ENCODE results near the gene TBC1D1.
A peak's percentile ranks its signal among the peaks of the same experiment; 100 is the strongest.

TBC1D1 gene

GRCh38 chr4:38009949-38010348, 119.1 kb downstream of the TBC1D1 start:
- Histone ChIP-seq H4K12ac (ENCODE audit: low read depth, low read length) (no peak overlapping the region), H2AFZ (ENCODE audit: insufficient read depth, low read length, poor library complexity) (no peak overlapping the region), H3K27ac (ENCODE audit: low read depth, low read length) (no peak overlapping the region), H3K36me3 (ENCODE audit: control insufficient read depth in 1 of 2, insufficient read depth in 2 of 2, low read length in 2 of 2) (peaks cover 6 to 7% of the 10 kb centered on the region in 2 experiments), H4K8ac (ENCODE audit: low read depth, low read length) (no peak overlapping the region), H2AK5ac (ENCODE audit: low read length) (no peak overlapping the region), H4K91ac (ENCODE audit: low read depth, low read length) (no peak overlapping the region), H2BK5ac (ENCODE audit: low read depth, low read length, poor library complexity) (no peak overlapping the region), H2BK120ac (ENCODE audit: insufficient read depth, low read length, poor library complexity) (no peak overlapping the region), H3K4ac (ENCODE audit: low read depth, low read length) (no peak overlapping the region), H3K27me3 (ENCODE audit: insufficient read depth, low read length) (no peaks in the 10 kb centered on the region), H3K9me3 (ENCODE audit: insufficient read depth, low read depth, low read length) (peaks cover 2% of the 10 kb centered on the region), H3K4me2 (ENCODE audit: low read length) (no peak overlapping the region), H3K79me2 (ENCODE audit: control insufficient read depth, insufficient read depth, low read length, poor library complexity) (peaks cover 11% of the 10 kb centered on the region), H3K79me1 (ENCODE audit: low read length) (peaks cover 6% of the 10 kb centered on the region), H2BK12ac (ENCODE audit: low read length) (no peak overlapping the region), H3K14ac (ENCODE audit: low read length) (no peak overlapping the region), H3K23ac (ENCODE audit: low read length) (no peak overlapping the region), H3K4me3 (ENCODE audit: low read depth, low read length) (no peak overlapping the region), H3K18ac (ENCODE audit: low read length) (no peak overlapping the region), H3K9ac (ENCODE audit: low read length) (no peak overlapping the region), H3K4me1 (ENCODE audit: control insufficient read depth in 1 of 2, insufficient read depth in 2 of 2, low read length in 2 of 2) (peaks cover 6 to 15% of the 10 kb centered on the region in 2 experiments)
- no CpG with 5 or more reads among the region's 3 CpGs for WGBS (ENCODE audit: extremely low coverage, insufficient coverage, insufficient read length)
- DNase-seq, result no peak

DNA sequence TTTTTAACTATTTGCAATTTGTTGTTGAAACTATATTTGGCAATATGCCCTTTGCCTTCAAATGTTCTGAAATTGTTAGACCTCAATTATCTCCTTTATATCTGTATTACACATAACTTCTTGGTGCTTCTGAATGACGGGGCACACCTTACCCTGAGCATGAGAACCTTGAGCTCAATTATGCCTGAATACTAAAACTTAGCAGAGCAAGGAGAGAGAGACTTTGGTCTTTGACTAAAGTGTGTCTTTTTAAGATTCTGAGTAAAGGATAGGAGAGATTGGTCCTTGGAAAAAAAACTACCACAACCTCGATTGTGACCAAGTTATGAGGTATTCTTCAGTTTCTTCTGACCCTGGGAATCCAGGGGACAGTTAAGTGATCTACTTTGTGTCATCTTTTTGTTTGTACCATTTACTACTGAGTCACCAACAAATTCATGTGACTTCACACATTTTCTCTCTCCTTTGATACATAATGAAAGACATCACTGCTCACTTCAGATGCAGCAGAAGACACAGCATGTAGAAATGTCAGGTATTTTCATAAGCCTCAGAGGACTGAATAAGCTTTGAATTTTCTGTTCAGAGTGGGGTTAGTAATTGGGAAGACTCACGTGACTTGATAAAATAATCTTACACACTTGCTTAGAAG, 120.8 kb downstream of the TBC1D1 start:
- H3K18ac ChIP-seq (ENCODE audit: low read length), result no peak overlapping the region
- no peak overlapping the region for H4K12ac ChIP-seq (ENCODE audit: low read depth, low read length)
- no peak overlapping the region for H2BK12ac ChIP-seq (ENCODE audit: low read length)
- H3K79me2 ChIP-seq (ENCODE audit: control insufficient read depth, insufficient read depth, low read length, poor library complexity), result peaks cover 11% of the 10 kb centered on the region
- H2AFZ ChIP-seq (ENCODE audit: insufficient read depth, low read length, poor library complexity), result no peak overlapping the region
- H3K4me1 ChIP-seq (ENCODE audit: control insufficient read depth in 1 of 2, insufficient read depth in 2 of 2, low read length in 2 of 2), result peaks cover 5 to 13% of the 10 kb centered on the region in 2 experiments
- H3K27ac ChIP-seq (ENCODE audit: low read depth, low read length), result no peak overlapping the region
- H4K8ac ChIP-seq (ENCODE audit: low read depth, low read length), result no peak overlapping the region
- H3K4ac ChIP-seq (ENCODE audit: low read depth, low read length), result no peak overlapping the region
- H2AK5ac ChIP-seq (ENCODE audit: low read length), result no peak overlapping the region
- peaks cover 6 to 8% of the 10 kb centered on the region in 2 experiments for H3K36me3 ChIP-seq (ENCODE audit: control insufficient read depth in 1 of 2, insufficient read depth in 2 of 2, low read length in 2 of 2)
- no peak overlapping the region for H3K9ac ChIP-seq (ENCODE audit: low read length)
- WGBS (ENCODE audit: extremely low coverage, insufficient coverage, insufficient read length), result no CpG with 5 or more reads among the region's 3 CpGs
- H3K9me3 ChIP-seq (ENCODE audit: insufficient read depth, low read depth, low read length), result peaks cover 2% of the 10 kb centered on the region
- H2BK5ac ChIP-seq (ENCODE audit: low read depth, low read length, poor library complexity), result no peak overlapping the region
- no peak overlapping the region for H3K23ac ChIP-seq (ENCODE audit: low read length)
- H4K91ac ChIP-seq (ENCODE audit: low read depth, low read length), result no peak overlapping the region
- no peak for DNase-seq
- H2BK120ac ChIP-seq (ENCODE audit: insufficient read depth, low read length, poor library complexity), result no peak overlapping the region
- H3K4me2 ChIP-seq (ENCODE audit: low read length), result no peak overlapping the region
- H3K27me3 ChIP-seq (ENCODE audit: insufficient read depth, low read length), result no peaks in the 10 kb centered on the region
- H3K14ac ChIP-seq (ENCODE audit: low read length), result no peak overlapping the region
- H3K4me3 ChIP-seq (ENCODE audit: low read depth, low read length), result no peak overlapping the region
- peaks cover 4% of the 10 kb centered on the region for H3K79me1 ChIP-seq (ENCODE audit: low read length)

- H3K27ac ChIP-seq (ENCODE audit: low read depth, low read length), result no peak overlapping the region
- H3K79me1 ChIP-seq (ENCODE audit: low read length), result peaks cover 7% of the 10 kb centered on the region
- no peak for DNase-seq
- WGBS (ENCODE audit: extremely low coverage, insufficient coverage, insufficient read length), result no CpG with 5 or more reads among the region's 9 CpGs
- no peak overlapping the region for H2AK5ac ChIP-seq (ENCODE audit: low read length)
- H3K36me3 ChIP-seq (ENCODE audit: control insufficient read depth in 1 of 2, insufficient read depth in 2 of 2, low read length in 2 of 2), result peaks cover 10 to 12% of the 10 kb centered on the region in 2 experiments
- no peaks in the 10 kb centered on the region for H3K27me3 ChIP-seq (ENCODE audit: insufficient read depth, low read length)
- H2AFZ ChIP-seq (ENCODE audit: insufficient read depth, low read length, poor library complexity), result no peak overlapping the region
- H4K8ac ChIP-seq (ENCODE audit: low read depth, low read length), result no peak overlapping the region
- H3K9ac ChIP-seq (ENCODE audit: low read length), result no peak overlapping the region
- H4K91ac ChIP-seq (ENCODE audit: low read depth, low read length), result no peak overlapping the region
- H3K4ac ChIP-seq (ENCODE audit: low read depth, low read length), result no peak overlapping the region
- no peak overlapping the region for H3K4me2 ChIP-seq (ENCODE audit: low read length)
- H3K9me3 ChIP-seq (ENCODE audit: insufficient read depth, low read depth, low read length), result peaks cover 2% of the 10 kb centered on the region
- no peak overlapping the region for H3K23ac ChIP-seq (ENCODE audit: low read length)
- H2BK12ac ChIP-seq (ENCODE audit: low read length), result no peak overlapping the region
- no peak overlapping the region for H3K4me3 ChIP-seq (ENCODE audit: low read depth, low read length)
- H4K12ac ChIP-seq (ENCODE audit: low read depth, low read length), result no peak overlapping the region
- no peak overlapping the region for H3K14ac ChIP-seq (ENCODE audit: low read length)
- H3K18ac ChIP-seq (ENCODE audit: low read length), result peak overlapping the region; percentile 24
- peaks cover 8 to 16% of the 10 kb centered on the region in 2 experiments for H3K4me1 ChIP-seq (ENCODE audit: control insufficient read depth in 1 of 2, insufficient read depth in 2 of 2, low read length in 2 of 2)
- no peak overlapping the region for H2BK5ac ChIP-seq (ENCODE audit: low read depth, low read length, poor library complexity)
- no peak overlapping the region for H2BK120ac ChIP-seq (ENCODE audit: insufficient read depth, low read length, poor library complexity)
- peaks cover 8% of the 10 kb centered on the region for H3K79me2 ChIP-seq (ENCODE audit: control insufficient read depth, insufficient read depth, low read length, poor library complexity)
Observed at GRCh38 chr4:38013461-38014366, 122.8 kb downstream of the TBC1D1 start.

GRCh38 chr4:38014421-38014852, 123.6 kb downstream of the TBC1D1 start:
- Histone ChIP-seq H3K4me1 (ENCODE audit: control insufficient read depth in 1 of 2, insufficient read depth in 2 of 2, low read length in 2 of 2) (peaks cover 8 to 16% of the 10 kb centered on the region in 2 experiments), H3K36me3 (ENCODE audit: control insufficient read depth in 1 of 2, insufficient read depth in 2 of 2, low read length in 2 of 2) (peaks cover 10 to 12% of the 10 kb centered on the region in 2 experiments), H2BK120ac (ENCODE audit: insufficient read depth, low read length, poor library complexity) (no peak overlapping the region), H3K9ac (ENCODE audit: low read length) (no peak overlapping the region), H2BK5ac (ENCODE audit: low read depth, low read length, poor library complexity) (no peak overlapping the region), H4K91ac (ENCODE audit: low read depth, low read length) (no peak overlapping the region), H3K27ac (ENCODE audit: low read depth, low read length) (no peak overlapping the region), H3K4me2 (ENCODE audit: low read length) (no peak overlapping the region), H2AK5ac (ENCODE audit: low read length) (peak overlapping the region; percentile 29), H2AFZ (ENCODE audit: insufficient read depth, low read length, poor library complexity) (no peak overlapping the region), H3K9me3 (ENCODE audit: insufficient read depth, low read depth, low read length) (peaks cover 2% of the 10 kb centered on the region), H3K27me3 (ENCODE audit: insufficient read depth, low read length) (no peaks in the 10 kb centered on the region), H3K18ac (ENCODE audit: low read length) (no peak overlapping the region), H3K4ac (ENCODE audit: low read depth, low read length) (no peak overlapping the region), H3K14ac (ENCODE audit: low read length) (no peak overlapping the region), H3K79me1 (ENCODE audit: low read length) (peaks cover 7% of the 10 kb centered on the region), H4K12ac (ENCODE audit: low read depth, low read length) (no peak overlapping the region), H2BK12ac (ENCODE audit: low read length) (no peak overlapping the region), H3K23ac (ENCODE audit: low read length) (no peak overlapping the region), H3K4me3 (ENCODE audit: low read depth, low read length) (peak overlapping the region; percentile 39), H4K8ac (ENCODE audit: low read depth, low read length) (no peak overlapping the region), H3K79me2 (ENCODE audit: control insufficient read depth, insufficient read depth, low read length, poor library complexity) (peaks cover 8% of the 10 kb centered on the region)
- no CpG with 5 or more reads among the region's 37 CpGs for WGBS (ENCODE audit: extremely low coverage, insufficient coverage, insufficient read length)
- no peak for DNase-seq

Data from trophoblast cell (in vitro differentiated cells and primary cell).